Activated naive CD4-positive, alpha-beta T cell (primary cell): ENCODE data around the gene HCRTR1.
A peak's percentile ranks its signal among the peaks of the same experiment; 100 is the strongest.

Experiments
- DNase-seq, 4 experiments: peaks; one replicate each; lab custom pipeline; 2025; lab: John Stamatoyannopoulos, UW

The HCRTR1 gene

GRCh38 chr1:31650161-31651088 is 32.9 kb downstream of the HCRTR1 start:
- no peak for DNase-seq

- DNase-seq = no peak
Measured at GRCh38 chr1:31651089-31651420, 33.6 kb downstream of the HCRTR1 start.

- DNase-seq = no peak
Measured at GRCh38 chr1:31651766-31652165, 34.3 kb downstream of the HCRTR1 start.

- no peak for DNase-seq
Measured at GRCh38 chr1:31652891-31653499, 35.5 kb downstream of the HCRTR1 start.

- DNase-seq = no peak
Measured at GRCh38 chr1:31653717-31654473, 36.4 kb downstream of the HCRTR1 start.

GRCh38 chr1:31654474-31654776 is 36.9 kb downstream of the HCRTR1 start:
- no peak for DNase-seq

GRCh38 chr1:31655104-31655503 is 37.6 kb downstream of the HCRTR1 start:
- DNase-seq = no peak

GRCh38 chr1:31655756-31656155 is 38.3 kb downstream of the HCRTR1 start:
- no peak for DNase-seq

GRCh38 chr1:31657020-31657804 is 39.7 kb downstream of the HCRTR1 start:
- DNase-seq = no peak

- no peak for DNase-seq
Measured at GRCh38 chr1:31657972-31658510, 40.6 kb downstream of the HCRTR1 start.

- no peak for DNase-seq
Measured at GRCh38 chr1:31658721-31659120, 41.2 kb downstream of the HCRTR1 start.

GRCh38 chr1:31659889-31660288 is 42.4 kb downstream of the HCRTR1 start:
- DNase-seq = no peak

GRCh38 chr1:31660871-31661455 is 43.5 kb downstream of the HCRTR1 start:
- no peak for DNase-seq

- DNase-seq = no peak
Measured at GRCh38 chr1:31661856-31662255, 44.4 kb downstream of the HCRTR1 start.

GRCh38 chr1:31662463-31662862 is 45.0 kb downstream of the HCRTR1 start:
- DNase-seq = no peak

GRCh38 chr1:31663622-31664452 is 46.3 kb downstream of the HCRTR1 start:
- peak in 3 of 4 experiments; percentile 20 to 52 (median 44) for DNase-seq

GRCh38 chr1:31664528-31664927 is 47.0 kb downstream of the HCRTR1 start:
- no peak for DNase-seq

- no peak for DNase-seq
Measured at GRCh38 chr1:31665234-31665878, 47.9 kb downstream of the HCRTR1 start.

GRCh38 chr1:31666263-31666963 is 48.9 kb downstream of the HCRTR1 start:
- DNase-seq = no peak
